ENCODE data around the gene RALGDS.
"Not testable (repeated sequence)": the region's sequence is repeated elsewhere in the genome, so short reads cannot be mapped to it uniquely, and the experiment has no call there.

DNA sequence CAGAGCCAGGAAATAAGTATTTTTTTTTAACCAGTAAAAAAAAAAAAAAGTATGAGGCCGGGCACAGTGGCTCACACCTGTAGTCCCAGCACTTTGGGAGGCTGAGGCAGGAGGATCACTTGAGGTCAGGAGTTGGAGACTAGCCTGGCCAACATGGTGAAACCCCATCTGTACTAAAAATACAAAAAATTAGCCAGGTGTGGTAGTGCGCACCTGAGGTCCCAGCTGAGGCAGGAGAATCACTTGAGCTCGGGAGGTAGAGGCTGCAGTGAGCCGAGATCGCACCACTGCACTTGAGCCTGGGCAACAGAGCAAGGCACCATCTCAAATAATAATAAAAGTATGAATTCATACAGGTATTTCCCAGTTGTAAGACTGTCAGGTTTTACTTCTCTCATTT lies 48.8 kb downstream of the RALGDS start:
- TF ChIP-seq, protein P1, sequence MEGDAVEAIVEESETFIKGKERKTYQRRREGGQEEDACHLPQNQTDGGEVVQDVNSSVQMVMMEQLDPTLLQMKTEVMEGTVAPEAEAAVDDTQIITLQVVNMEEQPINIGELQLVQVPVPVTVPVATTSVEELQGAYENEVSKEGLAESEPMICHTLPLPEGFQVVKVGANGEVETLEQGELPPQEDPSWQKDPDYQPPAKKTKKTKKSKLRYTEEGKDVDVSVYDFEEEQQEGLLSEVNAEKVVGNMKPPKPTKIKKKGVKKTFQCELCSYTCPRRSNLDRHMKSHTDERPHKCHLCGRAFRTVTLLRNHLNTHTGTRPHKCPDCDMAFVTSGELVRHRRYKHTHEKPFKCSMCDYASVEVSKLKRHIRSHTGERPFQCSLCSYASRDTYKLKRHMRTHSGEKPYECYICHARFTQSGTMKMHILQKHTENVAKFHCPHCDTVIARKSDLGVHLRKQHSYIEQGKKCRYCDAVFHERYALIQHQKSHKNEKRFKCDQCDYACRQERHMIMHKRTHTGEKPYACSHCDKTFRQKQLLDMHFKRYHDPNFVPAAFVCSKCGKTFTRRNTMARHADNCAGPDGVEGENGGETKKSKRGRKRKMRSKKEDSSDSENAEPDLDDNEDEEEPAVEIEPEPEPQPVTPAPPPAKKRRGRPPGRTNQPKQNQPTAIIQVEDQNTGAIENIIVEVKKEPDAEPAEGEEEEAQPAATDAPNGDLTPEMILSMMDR (IDR thresholded peaks at IDR 0.05): not testable (repeated sequence)
- not testable (repeated sequence) for TF ChIP-seq ZFX (IDR thresholded peaks at IDR 0.05; ENCODE audit: borderline replicate concordance)
